UCSD-AML1 (cell line): Measurements from ENCODE around the gene TCERG1.
A peak's percentile ranks its signal among the peaks of the same experiment; 100 is the strongest.

Source experiments
- DNase-seq: peaks from one replicate; lab custom pipeline; 2025; ENCODE audit not compliant: unreplicated experiment; lab: John Stamatoyannopoulos, UW

Gene TCERG1

DNA sequence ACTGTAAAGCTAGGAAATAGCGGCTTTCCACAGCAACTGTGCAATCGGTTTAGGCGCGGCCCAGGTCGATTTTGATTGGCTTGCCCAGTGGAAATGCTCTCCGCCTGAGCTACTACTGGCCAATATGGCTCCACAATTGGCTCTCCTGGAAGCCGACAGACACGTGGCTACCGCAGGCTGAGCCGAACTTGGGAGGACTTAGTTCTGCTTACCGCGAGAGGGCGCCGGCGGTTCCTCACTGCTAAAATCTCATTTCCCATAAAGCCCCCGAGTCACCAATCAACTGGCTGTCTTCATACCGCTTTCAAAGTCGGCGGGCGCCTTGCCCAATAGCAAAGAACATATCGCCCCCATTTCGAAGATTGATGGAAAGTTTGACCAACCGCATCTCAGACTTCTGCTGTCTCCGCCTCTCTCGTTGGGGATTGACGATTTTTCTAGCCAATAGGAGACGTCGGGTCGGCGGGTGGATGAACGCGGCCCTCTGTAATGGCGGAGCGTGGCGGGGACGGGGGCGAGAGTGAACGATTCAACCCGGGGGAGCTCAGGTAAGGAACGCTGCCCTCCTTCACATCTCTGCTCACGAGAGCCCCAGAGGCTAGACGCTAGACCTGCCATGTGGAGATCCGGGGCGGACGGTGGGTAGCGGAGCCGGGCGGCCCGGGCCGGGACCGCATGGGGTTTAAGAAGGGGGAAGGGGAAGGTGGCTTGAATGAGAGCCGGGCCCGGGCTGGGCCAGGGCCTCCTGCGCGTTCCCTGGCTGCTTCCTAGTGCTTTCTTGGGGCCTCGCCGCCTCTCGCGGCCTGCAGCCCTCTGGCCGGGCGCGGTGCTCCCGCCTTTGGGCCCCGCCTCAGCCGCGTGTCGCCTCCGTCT, at the start of gene TCERG1:
Gene TCERG1 (plus strand): TSS at position 473 of the 873 bp plus-strand sequence. CDS start 17 bp downstream, at position 490.
- peak; percentile 97 for DNase-seq

DNA sequence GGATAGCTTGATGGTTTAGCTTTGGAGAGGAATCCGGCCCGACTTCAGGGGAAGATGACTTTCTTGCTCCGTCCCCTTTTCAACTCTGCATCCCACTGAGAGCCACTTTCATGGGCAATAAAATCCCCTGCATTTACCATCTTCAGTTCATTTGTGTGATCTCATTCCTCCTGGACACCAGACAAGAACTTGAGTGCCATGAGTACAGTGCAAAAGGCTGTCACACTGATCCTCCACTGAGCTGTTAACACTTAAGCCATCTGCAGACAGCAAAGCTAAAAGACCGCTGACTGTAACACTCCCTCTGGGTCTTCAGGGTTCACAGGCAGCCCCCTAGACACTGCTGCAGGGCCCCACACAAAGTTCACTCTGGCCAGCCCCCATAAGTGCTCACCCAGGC, 48.3 kb upstream of the TCERG1 start:
- DNase-seq, result no peak

DNA sequence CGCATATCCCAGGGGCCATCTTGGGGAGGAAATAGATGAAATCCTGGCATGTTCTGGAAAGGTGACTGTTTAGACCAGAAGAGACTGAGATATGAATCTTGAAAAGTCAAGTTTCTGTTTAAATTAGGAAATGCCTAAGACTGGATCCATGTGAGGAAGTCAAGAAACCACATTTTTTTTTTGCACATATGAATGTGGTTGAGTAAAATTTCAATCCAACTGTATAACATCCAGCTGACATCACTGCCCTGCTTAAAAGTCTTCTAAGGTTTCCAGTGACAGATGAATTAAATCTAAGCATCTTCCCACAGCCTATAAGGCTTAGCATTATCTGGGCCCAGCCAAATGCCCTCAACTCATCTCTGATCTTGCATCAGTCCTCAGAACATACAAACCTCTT, 47.7 kb upstream of the TCERG1 start:
- DNase-seq, result no peak

DNA sequence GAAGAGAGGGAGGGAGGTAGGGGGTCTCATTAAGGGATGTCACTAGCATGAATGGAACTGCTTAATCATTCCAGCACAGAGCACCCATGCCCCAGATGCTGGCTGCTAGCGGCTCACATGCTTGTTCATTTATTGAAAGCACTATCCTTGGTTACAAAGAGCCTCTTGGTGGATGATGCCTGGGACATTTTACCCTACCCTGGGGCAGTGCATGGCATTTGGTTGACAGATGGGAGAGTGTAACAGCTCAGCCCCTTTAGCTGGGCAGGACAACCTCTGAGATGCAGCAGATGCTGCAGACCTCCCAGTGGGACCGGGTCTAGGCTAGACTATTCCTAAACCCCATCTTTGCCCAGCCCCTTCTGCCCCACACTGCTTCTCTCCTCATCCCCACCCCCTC, 46.9 kb upstream of the TCERG1 start:
- DNase-seq, result no peak

DNA sequence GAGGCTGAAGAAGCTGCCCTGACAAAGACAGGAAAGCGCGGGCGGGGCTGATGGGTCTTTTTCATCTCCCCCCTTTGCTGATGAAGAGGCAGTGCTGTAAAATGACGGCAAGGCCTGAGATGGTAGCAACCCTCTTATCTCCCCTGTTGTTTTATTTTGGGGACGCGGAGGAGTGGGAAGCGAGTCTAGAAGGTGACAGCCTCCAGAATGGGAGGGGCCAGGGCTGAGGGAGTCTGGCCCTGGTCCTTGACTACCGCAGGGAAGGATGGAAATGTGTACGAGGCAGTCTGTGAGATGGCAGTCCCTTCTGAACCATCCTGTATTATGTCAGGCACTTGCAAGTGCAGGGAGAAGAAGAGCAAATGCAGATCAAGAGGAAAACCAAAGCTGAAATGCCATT, 46.1 kb upstream of the TCERG1 start:
- DNase-seq, result no peak

DNA sequence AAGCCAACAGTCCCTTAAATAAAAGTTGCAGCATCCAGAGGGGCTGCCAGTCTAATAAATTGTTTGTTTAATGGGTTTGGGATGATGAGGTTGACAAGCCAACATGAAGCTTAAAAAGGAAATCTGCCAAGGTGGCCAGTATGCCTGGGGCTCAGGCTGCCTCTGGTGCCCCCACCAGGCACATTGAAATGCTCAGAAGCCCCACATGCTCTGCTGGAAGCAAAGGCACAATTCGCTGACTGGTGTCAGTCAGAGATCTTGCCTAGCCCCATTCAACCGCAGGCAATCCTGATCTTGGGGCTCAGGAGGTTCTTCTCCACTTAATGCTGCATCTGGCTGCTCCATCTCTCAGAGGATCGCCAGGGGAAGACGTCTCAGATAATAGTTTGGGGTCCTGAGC, 44.2 kb upstream of the TCERG1 start:
- DNase-seq, result no peak

DNA sequence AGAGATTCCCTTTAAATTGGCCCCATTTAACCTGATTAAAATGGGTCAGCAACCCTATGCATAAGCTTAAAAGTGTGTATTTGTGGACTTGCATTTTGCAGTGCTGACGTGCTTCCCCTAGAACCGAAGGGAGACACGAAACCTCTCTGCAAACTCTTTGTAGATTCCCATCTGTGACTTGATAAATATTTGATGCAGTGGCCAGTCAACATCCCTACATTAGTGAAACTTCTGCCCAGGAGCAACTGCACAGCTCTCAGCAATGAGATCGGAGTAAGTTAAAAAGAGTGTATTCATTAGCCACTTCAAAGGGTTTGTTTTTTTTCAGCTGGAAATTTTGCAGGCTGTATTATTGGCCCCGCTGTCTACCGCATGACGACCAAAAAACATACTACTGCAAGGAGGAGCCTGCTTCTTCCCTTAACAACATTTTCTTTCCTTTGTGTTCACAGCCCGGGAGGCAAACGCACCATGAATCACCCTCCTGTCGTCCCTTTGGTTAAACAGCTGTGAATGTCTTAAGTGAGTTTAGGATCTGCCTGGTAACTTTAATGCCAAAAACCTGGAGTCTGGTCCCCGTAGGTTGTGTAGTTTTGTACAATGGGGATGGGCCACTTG, 38.0 kb upstream of the TCERG1 start:
- no peak for DNase-seq

DNA sequence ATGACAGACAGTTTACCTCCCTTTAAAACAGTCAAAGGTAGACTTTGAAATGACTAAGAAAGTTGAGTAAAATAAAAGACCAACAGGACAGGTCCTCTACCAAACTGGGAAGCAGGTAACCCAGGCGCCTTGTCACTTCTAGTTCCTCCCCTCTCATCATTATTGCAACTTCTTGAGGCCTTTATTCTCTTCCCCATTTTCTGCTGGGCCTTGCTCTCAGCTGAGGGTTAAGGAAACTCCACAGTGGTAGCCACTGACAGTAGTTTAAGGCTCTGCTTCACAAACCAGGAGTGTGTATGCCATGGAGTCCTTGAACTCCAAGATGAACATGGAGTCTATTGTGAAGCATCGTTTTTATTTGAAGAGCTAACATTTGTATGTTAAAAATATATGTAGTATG, 36.9 kb upstream of the TCERG1 start:
- no peak for DNase-seq

DNA sequence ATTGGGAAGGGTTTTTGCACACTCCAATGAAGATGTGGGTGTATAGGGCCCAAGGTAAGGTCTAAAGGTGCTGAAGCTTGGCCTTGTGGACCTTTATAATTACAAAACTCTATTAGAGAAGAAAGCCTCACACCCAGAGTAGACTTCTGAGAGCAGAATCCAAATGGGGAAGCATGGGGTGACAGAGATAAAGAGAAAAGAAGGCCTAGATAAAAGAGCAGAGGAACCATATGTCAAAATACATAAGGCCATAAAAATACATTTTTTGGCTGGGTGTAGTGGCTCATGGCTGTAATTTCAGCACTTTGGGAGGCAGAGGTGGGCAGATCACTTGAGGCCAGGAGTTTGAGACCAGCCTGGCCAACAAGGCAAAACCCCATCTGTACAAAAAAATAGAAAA, 27.4 kb upstream of the TCERG1 start:
- DNase-seq, result no peak

DNA sequence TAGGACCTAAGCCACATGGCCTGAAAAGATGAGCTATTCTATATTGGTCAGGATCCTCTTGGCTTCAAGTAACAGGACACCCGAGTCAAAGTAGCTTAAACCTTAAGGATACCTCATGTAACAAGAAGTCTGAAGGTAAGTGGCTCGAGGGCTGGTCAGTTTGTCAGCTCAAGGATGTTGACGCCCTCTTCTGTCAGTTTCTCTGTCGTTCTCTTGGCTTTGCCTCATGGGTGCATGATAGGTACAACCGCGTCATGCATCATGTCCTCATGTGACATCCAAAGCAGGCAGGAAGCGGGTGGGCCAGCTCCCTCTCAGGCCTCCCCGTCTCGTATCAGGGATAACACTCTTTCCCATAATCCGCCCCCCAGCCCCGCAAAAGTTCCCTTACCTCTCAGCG, 22.1 kb upstream of the TCERG1 start:
- no peak for DNase-seq

DNA sequence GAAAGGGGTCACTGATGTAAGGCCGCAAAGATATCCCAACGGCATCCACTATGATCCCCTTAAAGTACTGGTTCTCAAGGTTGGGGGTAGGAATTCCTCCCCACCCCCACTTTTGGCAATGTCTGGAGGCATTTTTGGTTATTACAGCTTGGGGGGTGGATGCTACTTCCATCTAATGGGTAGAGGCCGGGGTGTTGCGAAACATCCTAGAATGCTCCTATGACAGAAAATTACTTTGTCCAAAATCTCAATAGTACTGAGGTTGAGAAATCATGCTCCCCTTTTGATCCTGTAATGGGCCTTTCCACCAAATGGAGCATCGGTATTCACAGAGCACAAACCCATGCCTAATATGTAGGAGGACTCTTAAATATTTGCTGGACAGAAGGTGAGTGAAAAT, 20.8 kb upstream of the TCERG1 start:
- no peak for DNase-seq

DNA sequence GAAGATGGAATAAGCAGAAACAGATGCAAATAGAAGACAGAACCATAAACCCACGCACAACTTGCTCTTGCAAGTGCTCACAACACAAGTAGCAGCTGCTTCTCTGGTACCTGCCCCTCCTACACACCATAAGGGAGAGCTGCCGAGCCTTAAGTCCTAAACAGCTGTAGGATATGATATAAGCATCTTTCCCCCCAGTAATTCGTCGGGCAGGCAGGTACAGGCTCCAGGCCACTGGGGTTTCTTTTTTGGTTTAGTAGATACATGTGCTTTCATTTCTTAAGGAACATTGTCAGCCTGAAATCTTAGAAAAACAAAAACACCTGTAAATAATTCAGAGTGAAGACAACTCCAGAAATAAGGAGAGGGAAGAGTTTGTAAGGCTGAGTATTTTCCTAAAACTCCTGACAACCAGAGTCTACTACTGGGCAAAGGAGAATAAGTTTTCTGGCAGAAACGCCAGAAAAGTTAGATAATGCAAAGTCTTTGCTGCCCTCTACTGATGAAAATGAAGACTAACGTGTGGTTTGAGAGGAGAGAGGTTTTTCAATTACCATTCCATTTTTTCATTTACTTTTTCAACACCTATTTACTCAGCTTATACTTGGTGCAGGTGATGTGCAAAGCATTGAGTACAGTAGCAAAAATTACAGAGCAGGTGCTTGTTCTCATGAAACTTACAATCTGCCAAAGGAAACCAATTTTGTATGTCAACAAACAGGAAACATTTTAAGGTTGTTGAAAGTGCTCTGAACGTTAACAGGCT, 20.1 kb upstream of the TCERG1 start:
- DNase-seq, result no peak

DNA sequence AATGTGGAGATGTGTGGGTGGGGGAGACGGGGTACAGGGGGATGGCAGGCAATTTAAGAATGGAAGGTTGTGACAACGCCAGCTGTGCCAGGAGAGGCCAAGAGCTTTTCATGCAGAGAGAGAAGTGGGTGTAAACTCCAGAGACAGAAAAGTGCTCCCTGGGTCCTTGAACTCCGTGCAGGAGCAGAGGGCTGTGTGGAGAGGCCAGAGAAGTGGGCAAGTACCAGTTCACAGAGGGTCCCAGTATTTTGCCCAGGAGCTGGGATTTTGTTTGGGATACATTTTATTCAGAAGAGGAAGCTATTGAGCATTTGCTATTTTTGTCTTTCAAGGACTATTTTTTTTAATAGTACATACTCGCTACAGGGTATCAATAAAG, 19.5 kb upstream of the TCERG1 start:
- DNase-seq, result no peak

DNA sequence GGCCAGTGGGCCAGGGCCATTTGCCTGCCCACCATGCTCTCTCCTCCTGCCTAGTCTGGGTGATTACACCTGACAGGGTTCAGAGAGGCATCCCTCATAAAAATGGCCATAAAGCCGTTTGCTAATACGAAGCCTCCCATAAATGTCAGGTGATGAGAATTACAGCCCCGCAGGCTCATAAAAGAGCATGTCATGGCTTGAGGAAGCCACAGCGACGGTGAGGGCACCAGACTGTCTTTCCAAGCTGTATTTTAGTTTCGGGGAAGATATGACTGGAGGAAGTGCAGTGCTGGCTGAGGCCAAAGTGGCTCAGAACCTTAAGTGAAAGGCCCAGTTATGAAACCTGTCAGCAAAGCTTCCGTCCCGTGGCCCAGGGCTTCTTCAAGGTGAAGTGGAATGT, 18.5 kb upstream of the TCERG1 start:
- DNase-seq, result no peak

DNA sequence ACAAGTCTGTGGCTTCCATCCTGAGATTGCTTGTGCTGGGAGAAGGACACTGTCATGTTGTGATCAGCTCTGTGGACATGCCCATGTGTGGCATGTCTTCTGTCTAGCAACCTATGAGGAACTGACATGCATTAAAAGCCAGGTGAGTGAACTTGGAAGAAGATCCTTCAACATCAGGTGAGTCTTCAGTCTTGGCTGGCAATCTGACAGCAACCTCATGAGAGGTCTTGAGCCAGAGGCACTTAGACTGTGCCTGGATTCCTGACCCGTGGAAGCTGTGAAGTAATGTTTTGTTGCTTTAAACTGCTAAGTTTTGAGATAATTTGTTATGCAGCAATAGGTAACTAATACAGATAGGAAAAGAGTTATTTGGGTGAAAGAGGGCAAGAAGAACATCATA, 6.8 kb upstream of the TCERG1 start:
- DNase-seq, result no peak

DNA sequence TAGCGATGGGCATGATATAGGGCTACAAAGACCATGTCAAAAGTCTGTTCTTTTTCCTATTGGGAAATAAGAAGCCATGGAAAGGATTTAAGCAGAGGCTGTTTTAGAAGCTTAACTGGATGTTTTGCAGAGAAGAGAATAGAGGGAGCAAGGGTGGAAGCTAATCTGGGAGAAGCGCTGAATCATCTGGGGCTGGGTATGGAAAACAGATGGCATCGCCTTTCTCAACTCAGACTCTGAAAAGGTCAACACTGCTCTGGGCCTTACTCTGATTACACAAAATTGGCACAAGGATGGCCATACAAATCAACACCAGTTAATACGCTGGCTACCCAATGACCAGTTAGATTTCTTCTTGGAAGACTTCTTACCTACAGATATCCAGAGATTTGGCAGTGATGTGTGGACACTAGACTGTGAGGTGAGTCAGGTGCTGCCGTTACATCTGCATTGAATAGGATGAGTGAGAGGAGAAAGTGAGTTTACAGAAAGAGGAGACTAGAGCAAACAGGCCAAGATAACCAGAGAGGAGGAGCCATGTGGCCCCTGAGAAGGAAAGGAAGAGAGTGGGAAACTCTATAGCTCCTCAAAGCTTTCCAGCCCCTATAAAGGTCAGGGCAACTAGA, 6.2 kb upstream of the TCERG1 start:
- DNase-seq, result no peak

DNA sequence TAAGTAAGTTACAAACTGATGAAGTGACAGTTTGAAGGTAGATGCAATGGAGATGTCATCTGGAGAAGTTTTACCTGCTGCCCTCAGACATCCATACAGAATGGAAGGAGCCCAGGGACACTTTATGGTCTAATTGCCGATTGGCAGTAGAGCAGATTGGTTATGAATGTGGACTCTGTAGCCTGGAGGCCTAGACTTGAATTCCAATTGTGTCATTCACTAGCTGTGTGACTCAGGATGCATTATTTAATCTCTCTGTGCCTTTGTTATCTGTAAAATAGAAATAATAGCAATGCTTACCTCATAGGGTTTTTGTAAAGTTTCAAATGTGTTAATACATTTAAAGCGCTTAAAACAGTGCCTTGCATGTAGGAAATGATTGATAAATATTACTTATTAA, 5.2 kb upstream of the TCERG1 start:
- no peak for DNase-seq

DNA sequence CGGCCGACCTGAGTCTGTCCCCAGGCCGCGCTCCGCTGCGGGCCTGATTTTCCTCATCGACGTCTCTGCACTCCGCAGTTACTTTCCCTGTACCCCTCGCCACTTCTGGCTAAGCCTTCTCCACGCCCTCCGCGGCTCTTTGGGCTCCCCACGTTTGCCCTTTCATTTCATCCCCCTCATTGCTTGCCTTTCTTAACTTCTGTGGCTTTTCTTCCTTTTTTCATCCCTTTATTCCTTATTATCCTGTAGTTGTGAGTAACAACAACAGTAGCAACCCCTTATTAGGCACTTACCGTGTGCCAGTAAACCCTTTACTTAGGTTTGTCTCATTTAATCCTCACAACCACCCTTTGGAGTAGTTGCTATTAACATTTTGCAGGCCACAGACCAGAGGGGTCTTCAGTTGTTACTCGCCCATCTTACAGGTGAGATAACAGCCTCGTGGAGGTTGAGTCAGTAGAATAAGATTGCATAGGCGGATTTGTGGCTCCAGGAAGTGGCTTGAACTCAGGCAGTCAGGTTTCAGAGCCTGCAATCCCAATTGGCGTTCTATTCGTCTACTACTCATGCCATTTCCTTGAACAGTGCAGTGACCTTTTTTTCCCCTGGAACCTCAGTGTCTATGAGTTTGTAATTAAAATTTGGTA, 724 bp downstream of the TCERG1 start:
- DNase-seq, result peak; percentile 13

DNA sequence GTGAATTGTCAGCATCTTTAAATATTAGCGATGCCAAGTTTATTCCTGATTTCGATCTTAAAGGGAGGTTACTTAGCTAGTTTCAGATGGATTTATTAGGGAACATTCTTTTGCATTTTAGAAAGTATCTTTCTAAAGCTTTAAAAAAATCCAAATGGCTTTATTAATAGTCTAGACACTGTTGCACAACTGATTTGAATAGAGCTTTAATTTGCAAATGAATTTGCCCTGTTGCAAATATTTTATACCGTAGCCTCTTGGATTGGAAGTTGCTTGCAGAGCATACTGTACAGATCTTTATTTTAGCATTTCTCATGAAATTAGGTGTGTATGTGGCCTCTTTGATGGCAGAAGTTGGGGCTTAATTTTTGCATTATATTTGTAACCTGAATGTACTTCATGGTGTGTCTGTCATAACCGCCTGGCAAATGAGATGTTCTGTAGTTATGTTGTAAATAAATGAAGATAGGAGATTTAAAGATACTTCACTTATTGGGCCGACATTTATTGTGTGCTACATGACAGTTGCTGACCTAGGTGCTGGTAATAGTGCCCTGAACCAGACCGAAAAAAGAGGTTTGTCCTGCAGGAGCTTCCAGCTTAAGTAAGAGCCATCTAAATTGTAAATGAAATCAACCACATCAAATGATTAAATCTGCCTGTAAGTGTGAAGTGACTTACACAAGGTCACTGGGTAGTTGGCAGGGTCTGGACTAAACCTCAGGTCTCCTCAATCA, 1.8 kb downstream of the TCERG1 start:
- DNase-seq, result no peak

DNA sequence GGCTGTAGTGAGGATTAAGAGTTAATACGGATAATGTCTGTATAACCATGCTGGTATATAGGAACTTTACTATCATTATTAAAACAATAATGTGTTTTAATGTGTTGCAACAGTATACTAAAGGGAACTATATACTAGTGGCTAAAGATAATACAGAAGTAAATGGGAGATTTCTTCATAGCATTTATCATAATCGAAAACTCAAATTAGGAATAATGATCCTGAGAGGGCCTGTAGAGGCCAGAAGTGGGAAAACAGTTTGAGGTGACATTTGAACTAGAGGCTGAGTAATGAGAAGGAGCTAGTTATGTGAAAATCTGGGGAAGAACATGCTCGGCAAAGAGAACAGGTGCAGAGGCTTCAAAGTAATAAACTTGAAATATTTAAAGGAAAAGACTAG, 2.9 kb downstream of the TCERG1 start:
- DNase-seq, result no peak
